Erythroblast (primary cell): ENCODE results near the gene ZBTB34.

ENCODE experiments used
- DNase-seq, 2 experiments: peaks; one replicate each; lab custom pipeline; 2025; lab: John Stamatoyannopoulos, UW
- GATA1 ChIP-seq: IDR thresholded peaks from 2 replicates; pipeline ENCODE4 v1.6.1; 2011; ENCODE audit warnings: low read depth, mild to moderate bottlenecking, control low read depth, low read length, moderate library complexity
- POLR2A ChIP-seq: IDR thresholded peaks from 2 replicates; pipeline ENCODE4 v1.6.1; 2011; ENCODE audit warnings: mild to moderate bottlenecking, low read length

The ZBTB34 gene

GRCh38 chr9:126833710-126834345, 26.6 kb upstream of the ZBTB34 start:
- no peak for DNase-seq
- no peak for TF ChIP-seq GATA1
- TF ChIP-seq POLR2A, result no peak

- TF ChIP-seq POLR2A (no peak), GATA1 (no peak)
- no peak for DNase-seq
Observed at GRCh38 chr9:126834672-126835071, 25.8 kb upstream of the ZBTB34 start.

GRCh38 chr9:126836216-126836615, 24.2 kb upstream of the ZBTB34 start:
- TF ChIP-seq POLR2A (no peak), GATA1 (no peak)
- DNase-seq, result no peak

- DNase-seq, result no peak
- TF ChIP-seq POLR2A, result no peak
- no peak for TF ChIP-seq GATA1
Observed at GRCh38 chr9:126838055-126838811, 22.2 kb upstream of the ZBTB34 start.

- no peak for TF ChIP-seq GATA1
- no peak for TF ChIP-seq POLR2A
- no peak for DNase-seq
Observed at GRCh38 chr9:126838895-126839294, 21.5 kb upstream of the ZBTB34 start.

GRCh38 chr9:126839301-126839700, 21.1 kb upstream of the ZBTB34 start:
- no peak for DNase-seq

GRCh38 chr9:126842220-126842842, 18.1 kb upstream of the ZBTB34 start:
- TF ChIP-seq GATA1 (no peak), POLR2A (no peak)

More at GRCh38 chr9:126839301-126839700, 21.1 kb upstream of the ZBTB34 start:
- TF ChIP-seq GATA1, result no peak
- no peak for TF ChIP-seq POLR2A

GRCh38 chr9:126842977-126843799, 17.3 kb upstream of the ZBTB34 start:
- TF ChIP-seq POLR2A (no peak), GATA1 (no peak)
- no peak for DNase-seq

More at GRCh38 chr9:126842220-126842842, 18.1 kb upstream of the ZBTB34 start:
- peak; percentile 59 to 86 for DNase-seq

- no peak for DNase-seq
- TF ChIP-seq GATA1 (no peak), POLR2A (no peak)
Observed at GRCh38 chr9:126844085-126844484, 16.4 kb upstream of the ZBTB34 start.

GRCh38 chr9:126847051-126847450, 13.4 kb upstream of the ZBTB34 start:
- no peak for DNase-seq
- TF ChIP-seq POLR2A, result no peak
- TF ChIP-seq GATA1, result no peak

- TF ChIP-seq GATA1 (no peak), POLR2A (no peak)
Observed at GRCh38 chr9:126849591-126850225, 10.7 kb upstream of the ZBTB34 start.

GRCh38 chr9:126851286-126851880, 9.1 kb upstream of the ZBTB34 start:
- DNase-seq, result no peak
- no peak for TF ChIP-seq GATA1

More at GRCh38 chr9:126849591-126850225, 10.7 kb upstream of the ZBTB34 start:
- DNase-seq, result no peak

- TF ChIP-seq POLR2A, result no peak
- no peak for TF ChIP-seq GATA1
- no peak for DNase-seq
Observed at GRCh38 chr9:126852086-126852688, 8.3 kb upstream of the ZBTB34 start.

- no peak for DNase-seq
- TF ChIP-seq POLR2A (no peak), GATA1 (no peak)
Observed at GRCh38 chr9:126853667-126854066, 6.8 kb upstream of the ZBTB34 start.
